ENCODE data around the gene SRC. TPM values are rescaled to one million over a fixed set of nuclear protein-coding genes. Genes with fewer than 3 reads are reported as not detected.

Gene SRC
- total RNA-seq, 2 experiments from 2014 or later: 4.2 to 5.7 TPM

GRCh38 chr20:37329481-37330165, 16.3 kb upstream of the SRC start:
- CTCF ChIA-PET: interaction anchor here (0.9 kb wide), 1 partner anchor 17 kb away, joined by 3 read pairs; no protein-coding TSS in a partner anchor
- Mint-ChIP-seq H3K27ac (no peak overlapping the region), H3K9me3 (ENCODE audit: low read depth) (no peaks in the 10 kb centered on the region), H3K4me1 (no peaks in the 10 kb centered on the region), H3K36me3 (ENCODE audit: low read depth) (no peaks in the 10 kb centered on the region), H3K27me3 (no peaks in the 10 kb centered on the region), H3K4me3 (no peak overlapping the region)
- POLR2A ChIA-PET: no interaction called here
- intact Hi-C loops (cut with DNase I, micrococcal nuclease): no loop called here
- no peak for ATAC-seq
- DNase-seq: no peak

GRCh38 chr20:37330316-37330715, 15.6 kb upstream of the SRC start:
- Mint-ChIP-seq H3K36me3 (ENCODE audit: low read depth) (no peaks in the 10 kb centered on the region), H3K27me3 (no peaks in the 10 kb centered on the region), H3K4me1 (no peaks in the 10 kb centered on the region), H3K27ac (no peak overlapping the region), H3K4me3 (no peak overlapping the region), H3K9me3 (ENCODE audit: low read depth) (no peaks in the 10 kb centered on the region)
- DNase-seq (no peak), ATAC-seq (no peak)
- ChIA-PET POLR2A (interaction anchor here (1.0 kb wide), 1 partner anchor 41 kb away, joined by 3 read pairs; the partner anchor contains the start of gene MANBAL), CTCF (interaction anchor here (0.6 to 0.9 kb wide), 3 partner anchors 18 to 369 kb away, joined by 3 read pairs; no protein-coding TSS in a partner anchor)
- intact Hi-C loops (cut with DNase I, micrococcal nuclease): no loop called here

DNA sequence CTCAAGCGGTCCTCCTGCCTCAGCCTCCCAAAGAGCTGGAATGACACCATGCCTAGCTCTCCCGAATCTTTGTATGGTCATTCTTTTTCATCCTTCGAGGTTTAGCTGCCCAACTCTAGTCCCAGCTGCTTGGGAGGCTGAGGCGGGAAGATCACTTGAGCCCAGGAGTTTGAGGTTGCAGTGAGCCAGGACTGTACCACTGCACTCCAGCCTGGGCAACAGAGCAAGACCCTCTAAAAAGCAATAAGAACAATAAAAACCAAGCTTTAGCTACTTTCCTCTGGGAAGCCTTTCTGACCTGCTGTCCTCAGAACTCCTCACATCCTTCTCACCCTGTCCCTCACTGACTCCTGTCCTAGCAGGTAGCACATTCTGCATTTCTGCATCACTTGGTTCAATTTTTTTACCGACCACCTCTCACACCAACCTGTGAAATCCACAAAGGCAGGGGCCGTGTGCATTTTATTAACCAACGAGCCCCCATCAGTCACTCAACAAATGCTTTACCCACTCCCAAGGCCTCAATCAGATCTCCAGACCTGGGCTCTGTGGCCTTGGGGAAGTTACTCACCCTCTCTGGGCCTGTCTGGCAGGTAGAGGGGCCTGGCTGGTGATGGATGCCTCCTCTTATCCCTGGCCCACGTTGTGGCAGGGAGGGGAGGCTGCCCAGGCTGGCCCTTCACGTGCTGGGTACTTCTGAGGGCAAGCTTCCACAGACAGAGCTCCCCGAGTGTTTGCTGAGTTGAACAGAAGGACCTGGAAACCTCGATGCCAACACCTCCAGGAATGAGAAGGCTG, 14.7 kb upstream of the SRC start:
- no peaks in the 10 kb centered on the region for H3K36me3 Mint-ChIP-seq (ENCODE audit: low read depth)
- H3K27me3 Mint-ChIP-seq: no peaks in the 10 kb centered on the region
- ATAC-seq (no peak), DNase-seq (no peak)
- intact Hi-C loops (cut with DNase I, micrococcal nuclease): no loop called here
- H3K27ac Mint-ChIP-seq: no peak overlapping the region
- no peak overlapping the region for H3K4me3 Mint-ChIP-seq
- CTCF ChIA-PET: interaction anchor here (0.6 kb wide), 1 partner anchor 368 kb away, joined by 3 read pairs; no protein-coding TSS in a partner anchor
- POLR2A ChIA-PET: interaction anchor here (1.0 kb wide), 1 partner anchor 42 kb away, joined by 3 read pairs; the partner anchor contains the start of gene MANBAL
- H3K9me3 Mint-ChIP-seq (ENCODE audit: low read depth): no peaks in the 10 kb centered on the region
- peaks cover 7% of the 10 kb centered on the region for H3K4me1 Mint-ChIP-seq

- intact Hi-C loops (cut with DNase I, micrococcal nuclease): no loop called here
- ATAC-seq: no peak
- H3K4me3 Mint-ChIP-seq: no peak overlapping the region
- H3K27ac Mint-ChIP-seq: no peak overlapping the region
- ChIA-PET CTCF (interaction anchor here (0.7 kb wide), 1 partner anchor 59 kb away, joined by 4 read pairs; no protein-coding TSS in a partner anchor), POLR2A (no interaction called here)
- H3K36me3 Mint-ChIP-seq (ENCODE audit: low read depth): no peaks in the 10 kb centered on the region
- no peaks in the 10 kb centered on the region for H3K27me3 Mint-ChIP-seq
- no peaks in the 10 kb centered on the region for H3K9me3 Mint-ChIP-seq (ENCODE audit: low read depth)
- no peak for DNase-seq
- peaks cover 19% of the 10 kb centered on the region for H3K4me1 Mint-ChIP-seq
Observed at GRCh38 chr20:37333130-37333847, 12.7 kb upstream of the SRC start.

GRCh38 chr20:37333848-37334318, 12.1 kb upstream of the SRC start:
- no peak overlapping the region for H3K27ac Mint-ChIP-seq
- no peak for ATAC-seq
- H3K27me3 Mint-ChIP-seq: no peaks in the 10 kb centered on the region
- CTCF ChIA-PET: interaction anchor here (0.7 kb wide), 1 partner anchor 58 kb away, joined by 4 read pairs; no protein-coding TSS in a partner anchor
- POLR2A ChIA-PET: no interaction called here
- no peak overlapping the region for H3K4me3 Mint-ChIP-seq
- H3K9me3 Mint-ChIP-seq (ENCODE audit: low read depth): no peaks in the 10 kb centered on the region
- intact Hi-C loops (cut with DNase I, micrococcal nuclease): no loop called here
- H3K4me1 Mint-ChIP-seq: peaks cover 19% of the 10 kb centered on the region
- no peaks in the 10 kb centered on the region for H3K36me3 Mint-ChIP-seq (ENCODE audit: low read depth)
- no peak for DNase-seq

GRCh38 chr20:37334450-37334849, 11.5 kb upstream of the SRC start:
- H3K27ac Mint-ChIP-seq: no peak overlapping the region
- H3K36me3 Mint-ChIP-seq (ENCODE audit: low read depth): no peaks in the 10 kb centered on the region
- ATAC-seq: no peak
- no peak for DNase-seq
- intact Hi-C loops (cut with DNase I, micrococcal nuclease): no loop called here
- ChIA-PET POLR2A (no interaction called here), CTCF (interaction anchor here (0.6 kb wide), 1 partner anchor 72 kb away, joined by 4 read pairs; no protein-coding TSS in a partner anchor)
- no peak overlapping the region for H3K4me3 Mint-ChIP-seq
- H3K4me1 Mint-ChIP-seq: peaks cover 19% of the 10 kb centered on the region
- no peaks in the 10 kb centered on the region for H3K9me3 Mint-ChIP-seq (ENCODE audit: low read depth)
- no peaks in the 10 kb centered on the region for H3K27me3 Mint-ChIP-seq

- DNase-seq (no peak), ATAC-seq (peak; percentile 4)
Observed at GRCh38 chr20:37335642-37336368, 10.1 kb upstream of the SRC start.

GRCh38 chr20:37336369-37337207, 9.4 kb upstream of the SRC start:
- ATAC-seq (peak; percentile 90), DNase-seq (peak; percentile 79)
- H3K4me3 Mint-ChIP-seq: no peak overlapping the region
- H3K9me3 Mint-ChIP-seq (ENCODE audit: low read depth): no peaks in the 10 kb centered on the region
- intact Hi-C loops (cut with DNase I, micrococcal nuclease): no loop called here
- no peaks in the 10 kb centered on the region for H3K27me3 Mint-ChIP-seq
- peak overlapping the region; percentile 25 for H3K27ac Mint-ChIP-seq
- POLR2A ChIA-PET: interaction anchor here (0.7 kb wide), 1 partner anchor 45 kb away, joined by 3 read pairs; no protein-coding TSS in a partner anchor
- CTCF ChIA-PET: interaction anchor here (1.2 kb wide), 1 partner anchor 14 kb away, joined by 3 read pairs; no protein-coding TSS in a partner anchor
- H3K36me3 Mint-ChIP-seq (ENCODE audit: low read depth): no peaks in the 10 kb centered on the region
- H3K4me1 Mint-ChIP-seq: peaks cover 19% of the 10 kb centered on the region

More at GRCh38 chr20:37335642-37336368, 10.1 kb upstream of the SRC start:
- H3K27ac Mint-ChIP-seq: no peak overlapping the region
- intact Hi-C loops (cut with DNase I, micrococcal nuclease): no loop called here
- no peaks in the 10 kb centered on the region for H3K36me3 Mint-ChIP-seq (ENCODE audit: low read depth)
- ChIA-PET CTCF (no interaction called here), POLR2A (interaction anchor here (0.7 kb wide), 1 partner anchor 46 kb away, joined by 3 read pairs; no protein-coding TSS in a partner anchor)
- H3K27me3 Mint-ChIP-seq: no peaks in the 10 kb centered on the region
- no peak overlapping the region for H3K4me3 Mint-ChIP-seq
- H3K4me1 Mint-ChIP-seq: peaks cover 19% of the 10 kb centered on the region
- no peaks in the 10 kb centered on the region for H3K9me3 Mint-ChIP-seq (ENCODE audit: low read depth)

- Mint-ChIP-seq H3K4me3 (no peak overlapping the region), H3K36me3 (ENCODE audit: low read depth) (no peaks in the 10 kb centered on the region), H3K4me1 (peaks cover 19% of the 10 kb centered on the region), H3K9me3 (ENCODE audit: low read depth) (no peaks in the 10 kb centered on the region), H3K27ac (no peak overlapping the region), H3K27me3 (no peaks in the 10 kb centered on the region)
- POLR2A ChIA-PET: no interaction called here
- intact Hi-C loops (cut with DNase I, micrococcal nuclease): no loop called here
- DNase-seq (no peak), ATAC-seq (no peak)
- CTCF ChIA-PET: interaction anchor here (1.2 kb wide), 1 partner anchor 13 kb away, joined by 3 read pairs; no protein-coding TSS in a partner anchor
Observed at GRCh38 chr20:37337208-37337991, 8.5 kb upstream of the SRC start.
